Midbrain (tissue), 1 donor: Measurements from ENCODE around the gene PLCL1.

Experiments
- DNase-seq: peaks from one replicate; lab custom pipeline; 2025; lab: John Stamatoyannopoulos, UW

PLCL1 gene

GRCh38 chr2:197857476-197858107 lies 53.2 kb downstream of the PLCL1 start:
- DNase-seq, result no peak

GRCh38 chr2:197858607-197859140 lies 54.3 kb downstream of the PLCL1 start:
- DNase-seq, result no peak

GRCh38 chr2:197862246-197862955 lies 58.0 kb downstream of the PLCL1 start:
- DNase-seq, result no peak

- no peak for DNase-seq
Measured at GRCh38 chr2:197863744-197864143, 59.4 kb downstream of the PLCL1 start.

- DNase-seq, result no peak
Measured at GRCh38 chr2:197866455-197866854, 62.1 kb downstream of the PLCL1 start.

- no peak for DNase-seq
Measured at GRCh38 chr2:197867033-197867432, 62.6 kb downstream of the PLCL1 start.

GRCh38 chr2:197867624-197868023 lies 63.2 kb downstream of the PLCL1 start:
- no peak for DNase-seq

GRCh38 chr2:197868206-197868605 lies 63.8 kb downstream of the PLCL1 start:
- DNase-seq, result no peak

GRCh38 chr2:197869041-197869440 lies 64.6 kb downstream of the PLCL1 start:
- DNase-seq, result no peak

- no peak for DNase-seq
Measured at GRCh38 chr2:197869501-197870111, 65.2 kb downstream of the PLCL1 start.

GRCh38 chr2:197870137-197870536 lies 65.7 kb downstream of the PLCL1 start:
- DNase-seq, result no peak

GRCh38 chr2:197871780-197872456 lies 67.5 kb downstream of the PLCL1 start:
- no peak for DNase-seq

- DNase-seq, result no peak
Measured at GRCh38 chr2:197873293-197873701, 68.9 kb downstream of the PLCL1 start.

- no peak for DNase-seq
Measured at GRCh38 chr2:197875763-197876162, 71.4 kb downstream of the PLCL1 start.

- DNase-seq, result no peak
Measured at GRCh38 chr2:197876524-197876923, 72.1 kb downstream of the PLCL1 start.

- DNase-seq, result no peak
Measured at GRCh38 chr2:197877038-197877437, 72.6 kb downstream of the PLCL1 start.

- DNase-seq, result no peak
Measured at GRCh38 chr2:197878792-197879191, 74.4 kb downstream of the PLCL1 start.

- no peak for DNase-seq
Measured at GRCh38 chr2:197879812-197880408, 75.5 kb downstream of the PLCL1 start.

- DNase-seq, result no peak
Measured at GRCh38 chr2:197883354-197884032, 79.1 kb downstream of the PLCL1 start.

GRCh38 chr2:197884252-197884651 lies 79.9 kb downstream of the PLCL1 start:
- no peak for DNase-seq

- no peak for DNase-seq
Measured at GRCh38 chr2:197885126-197885525, 80.7 kb downstream of the PLCL1 start.
